ENCODE data around the gene TGFBR2.

TGFBR2 gene

DNA sequence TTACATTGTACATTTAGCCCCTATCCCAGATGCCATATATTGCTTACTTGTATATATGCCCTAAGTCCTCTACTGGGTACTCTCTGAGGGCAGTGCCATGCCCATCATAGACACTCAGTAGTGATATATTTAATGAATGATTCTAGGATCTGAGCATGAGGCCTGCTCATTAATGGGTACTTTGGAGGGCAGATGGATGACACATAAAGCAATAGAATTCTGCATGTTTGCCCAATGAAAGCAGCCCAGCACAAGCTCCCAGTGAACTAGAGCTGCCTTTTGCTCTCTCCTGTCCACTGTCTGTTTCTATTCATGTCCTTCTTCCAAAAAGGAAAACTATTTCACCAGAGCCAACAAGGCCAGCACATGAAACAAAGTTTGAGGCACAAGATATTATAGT is 63.9 kb downstream of the TGFBR2 start:
- H3K27me3 ChIP-seq (replicated peaks) = no peaks in the 10 kb centered on the region
- TF ChIP-seq, protein P1, sequence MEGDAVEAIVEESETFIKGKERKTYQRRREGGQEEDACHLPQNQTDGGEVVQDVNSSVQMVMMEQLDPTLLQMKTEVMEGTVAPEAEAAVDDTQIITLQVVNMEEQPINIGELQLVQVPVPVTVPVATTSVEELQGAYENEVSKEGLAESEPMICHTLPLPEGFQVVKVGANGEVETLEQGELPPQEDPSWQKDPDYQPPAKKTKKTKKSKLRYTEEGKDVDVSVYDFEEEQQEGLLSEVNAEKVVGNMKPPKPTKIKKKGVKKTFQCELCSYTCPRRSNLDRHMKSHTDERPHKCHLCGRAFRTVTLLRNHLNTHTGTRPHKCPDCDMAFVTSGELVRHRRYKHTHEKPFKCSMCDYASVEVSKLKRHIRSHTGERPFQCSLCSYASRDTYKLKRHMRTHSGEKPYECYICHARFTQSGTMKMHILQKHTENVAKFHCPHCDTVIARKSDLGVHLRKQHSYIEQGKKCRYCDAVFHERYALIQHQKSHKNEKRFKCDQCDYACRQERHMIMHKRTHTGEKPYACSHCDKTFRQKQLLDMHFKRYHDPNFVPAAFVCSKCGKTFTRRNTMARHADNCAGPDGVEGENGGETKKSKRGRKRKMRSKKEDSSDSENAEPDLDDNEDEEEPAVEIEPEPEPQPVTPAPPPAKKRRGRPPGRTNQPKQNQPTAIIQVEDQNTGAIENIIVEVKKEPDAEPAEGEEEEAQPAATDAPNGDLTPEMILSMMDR (IDR thresholded peaks at IDR 0.05; ENCODE audit: low read depth, low read length, missing control alignments) = no peak
- in situ Hi-C loops (cut with HindIII; ENCODE audit: low pct_ligation_motif_present, low sequenced_read_pairs) = no loop called here
- H3K4me3 ChIP-seq (ENCODE audit: low read depth, low read length) = no peak overlapping the region
- DNase-seq = no peak
- H3K27ac ChIP-seq = no peak overlapping the region
- peaks cover 53% of the 10 kb centered on the region for H3K36me3 ChIP-seq (replicated peaks)

DNA sequence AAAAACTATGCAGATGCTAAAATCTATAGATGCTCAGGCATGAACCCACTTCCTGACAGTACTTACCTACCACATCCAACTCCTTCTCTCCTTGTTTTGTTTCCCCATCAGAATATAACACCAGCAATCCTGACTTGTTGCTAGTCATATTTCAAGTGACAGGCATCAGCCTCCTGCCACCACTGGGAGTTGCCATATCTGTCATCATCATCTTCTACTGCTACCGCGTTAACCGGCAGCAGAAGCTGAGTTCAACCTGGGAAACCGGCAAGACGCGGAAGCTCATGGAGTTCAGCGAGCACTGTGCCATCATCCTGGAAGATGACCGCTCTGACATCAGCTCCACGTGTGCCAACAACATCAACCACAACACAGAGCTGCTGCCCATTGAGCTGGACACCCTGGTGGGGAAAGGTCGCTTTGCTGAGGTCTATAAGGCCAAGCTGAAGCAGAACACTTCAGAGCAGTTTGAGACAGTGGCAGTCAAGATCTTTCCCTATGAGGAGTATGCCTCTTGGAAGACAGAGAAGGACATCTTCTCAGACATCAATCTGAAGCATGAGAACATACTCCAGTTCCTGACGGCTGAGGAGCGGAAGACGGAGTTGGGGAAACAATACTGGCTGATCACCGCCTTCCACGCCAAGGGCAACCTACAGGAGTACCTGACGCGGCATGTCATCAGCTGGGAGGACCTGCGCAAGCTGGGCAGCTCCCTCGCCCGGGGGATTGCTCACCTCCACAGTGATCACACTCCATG is 65.3 kb downstream of the TGFBR2 start:
- Histone ChIP-seq H3K27ac (no peak overlapping the region), H3K36me3 (replicated peaks) (peaks cover 64% of the 10 kb centered on the region), H3K4me3 (ENCODE audit: low read depth, low read length) (no peak overlapping the region), H3K27me3 (replicated peaks) (no peaks in the 10 kb centered on the region)
- no peak for DNase-seq
- TF ChIP-seq, protein P1 (IDR thresholded peaks at IDR 0.05; ENCODE audit: low read depth, low read length, missing control alignments) = no peak
- in situ Hi-C loops (cut with HindIII; ENCODE audit: low pct_ligation_motif_present, low sequenced_read_pairs) = no loop called here

DNA sequence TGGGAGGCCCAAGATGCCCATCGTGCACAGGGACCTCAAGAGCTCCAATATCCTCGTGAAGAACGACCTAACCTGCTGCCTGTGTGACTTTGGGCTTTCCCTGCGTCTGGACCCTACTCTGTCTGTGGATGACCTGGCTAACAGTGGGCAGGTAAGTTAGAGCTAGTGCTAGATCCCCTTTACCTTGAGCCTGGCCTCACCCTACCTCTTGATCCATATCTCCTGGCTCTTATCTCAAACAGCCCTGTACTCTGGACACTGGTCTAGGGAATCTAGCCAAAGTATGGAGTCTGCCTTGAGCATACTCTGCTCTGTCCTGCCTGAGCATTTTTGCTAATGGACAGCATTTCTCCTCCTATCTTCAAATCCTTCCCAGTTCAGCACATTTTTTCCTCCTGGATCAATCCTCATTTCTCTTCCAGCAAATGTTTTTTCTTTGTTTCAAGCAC is 65.9 kb downstream of the TGFBR2 start:
- Histone ChIP-seq H3K4me3 (ENCODE audit: low read depth, low read length) (no peak overlapping the region), H3K36me3 (replicated peaks) (peaks cover 67% of the 10 kb centered on the region), H3K27ac (no peak overlapping the region), H3K27me3 (replicated peaks) (no peaks in the 10 kb centered on the region)
- in situ Hi-C loops (cut with HindIII; ENCODE audit: low pct_ligation_motif_present, low sequenced_read_pairs) = no loop called here
- DNase-seq = no peak
- TF ChIP-seq, protein P1 (IDR thresholded peaks at IDR 0.05; ENCODE audit: low read depth, low read length, missing control alignments) = no peak

DNA sequence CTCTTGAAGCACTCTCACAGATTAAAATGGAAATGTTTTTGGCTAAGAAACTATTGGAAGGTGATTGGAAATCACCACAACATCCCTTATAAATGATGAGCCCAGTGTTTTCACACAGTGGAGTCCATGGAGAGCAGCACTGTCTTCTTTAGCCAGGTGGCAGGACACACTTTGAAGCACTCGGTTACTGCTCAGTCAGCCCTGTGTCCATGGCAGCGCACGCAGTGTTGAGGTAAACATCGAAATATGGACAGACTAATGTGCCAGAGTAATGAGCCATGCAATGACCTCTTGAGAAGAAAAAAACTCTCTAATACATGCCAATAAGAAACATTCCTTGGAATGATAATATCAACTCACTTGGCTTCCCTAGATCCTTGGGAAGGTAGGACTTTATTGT is 66.6 kb downstream of the TGFBR2 start:
- TF ChIP-seq, protein P1 (IDR thresholded peaks at IDR 0.05; ENCODE audit: low read depth, low read length, missing control alignments) = no peak
- H3K36me3 ChIP-seq (replicated peaks) = peaks cover 72% of the 10 kb centered on the region
- in situ Hi-C loops (cut with HindIII; ENCODE audit: low pct_ligation_motif_present, low sequenced_read_pairs) = no loop called here
- no peaks in the 10 kb centered on the region for H3K27me3 ChIP-seq (replicated peaks)
- H3K4me3 ChIP-seq (ENCODE audit: low read depth, low read length) = no peak overlapping the region
- no peak overlapping the region for H3K27ac ChIP-seq
- DNase-seq = no peak

DNA sequence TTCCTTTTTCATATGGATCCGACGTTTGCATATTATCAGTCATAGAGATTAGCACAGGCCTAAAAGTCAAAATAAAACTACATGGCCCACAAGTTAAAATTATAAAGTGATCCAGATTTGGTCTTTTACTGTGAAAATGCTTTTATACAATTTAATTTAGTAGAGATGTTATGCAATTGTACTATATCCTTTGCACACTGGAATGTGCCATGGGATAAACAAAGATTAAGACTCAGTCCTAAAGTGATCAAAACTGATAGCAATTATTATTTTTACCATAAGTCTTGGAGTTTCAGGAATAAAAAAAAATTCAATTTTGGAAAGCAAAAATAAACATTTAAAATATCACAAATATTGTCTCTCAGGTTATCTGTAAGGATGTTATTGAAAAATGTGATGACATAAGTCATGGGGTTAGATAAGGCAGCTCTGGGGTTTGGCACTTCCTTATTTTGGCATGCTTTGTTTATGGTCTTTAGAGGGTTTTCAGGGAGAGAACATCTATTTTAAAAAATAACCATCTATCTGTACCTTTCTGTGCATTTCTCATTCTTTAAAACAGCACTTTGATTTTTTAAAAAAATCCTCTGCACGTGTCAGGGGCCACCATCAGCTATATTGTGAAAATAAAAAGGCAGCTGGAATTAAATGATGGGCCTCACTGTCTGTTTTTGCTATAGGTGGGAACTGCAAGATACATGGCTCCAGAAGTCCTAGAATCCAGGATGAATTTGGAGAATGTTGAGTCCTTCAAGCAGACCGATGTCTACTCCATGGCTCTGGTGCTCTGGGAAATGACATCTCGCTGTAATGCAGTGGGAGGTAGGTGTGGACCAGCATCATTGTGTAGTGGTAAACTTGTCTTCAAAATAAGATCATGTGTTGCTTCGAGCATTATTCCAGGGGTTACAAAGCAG is 67.3 kb downstream of the TGFBR2 start:
- no peaks in the 10 kb centered on the region for H3K27me3 ChIP-seq (replicated peaks)
- no peak for DNase-seq
- TF ChIP-seq, protein P1 (IDR thresholded peaks at IDR 0.05; ENCODE audit: low read depth, low read length, missing control alignments) = no peak
- in situ Hi-C loops (cut with HindIII; ENCODE audit: low pct_ligation_motif_present, low sequenced_read_pairs) = no loop called here
- no peak overlapping the region for H3K27ac ChIP-seq
- H3K4me3 ChIP-seq (ENCODE audit: low read depth, low read length) = no peak overlapping the region
- H3K36me3 ChIP-seq (replicated peaks) = peaks cover 77% of the 10 kb centered on the region
